Measurements from ENCODE around the gene CWC22. TPM values are rescaled to one million over a fixed set of nuclear protein-coding genes. Genes with fewer than 3 reads are reported as not detected.

CWC22 gene
- total and polyA plus RNA-seq, 2 donors (not counting 1 experiment from before 2014, with no cell fraction given) = 6.3 to 28.7 TPM

- H3K9me3 ChIP-seq (ENCODE audit: control extremely low read depth in 1 of 3, control insufficient read depth in 2 of 3, insufficient read depth in 1 of 3, low read length in 2 of 3) = no peaks in the 10 kb centered on the region
- H4K20me1 ChIP-seq (ENCODE audit: control insufficient read depth, insufficient read depth, low read length, poor library complexity, severe bottlenecking) = no peaks in the 10 kb centered on the region
- no peak overlapping the region for H3K27ac Mint-ChIP-seq
- no peaks in the 10 kb centered on the region for H3K9me3 Mint-ChIP-seq (ENCODE audit: insufficient read depth)
- no CpG with 5 or more reads among the region's 1 CpG for WGBS (ENCODE audit: insufficient coverage)
- H3K4me3 Mint-ChIP-seq = no peak overlapping the region
- no peaks in the 10 kb centered on the region for H3K27me3 ChIP-seq (replicated peaks in 1 of 4; ENCODE audit: control extremely low read depth in 1 of 4, control insufficient read depth in 3 of 4, insufficient read depth in 4 of 4, low read length in 3 of 4)
- DNase-seq (no peak), ATAC-seq (ENCODE audit: low read depth) (no peak)
- no peak overlapping the region for H2AFZ ChIP-seq (ENCODE audit: insufficient read depth, low read depth, low read length, poor library complexity, severe bottlenecking)
- ChIA-PET CTCF (no interaction called here), POLR2A (no interaction called here)
- intact Hi-C loops (cut with micrococcal nuclease) = no loop called here
- TF ChIP-seq EZH2 (IDR thresholded peaks at IDR 0.05; ENCODE audit: borderline replicate concordance, insufficient read depth, low read depth, low read length, poor library complexity, severe bottlenecking) (no peak), CTCF (IDR thresholded peaks at IDR 0.05) (no peak)
- H3K27ac ChIP-seq (ENCODE audit: low read length in 2 of 2) = no peak overlapping the region
- peaks cover 14 to 75% of the 10 kb centered on the region in 2 experiments for H3K36me3 ChIP-seq (replicated peaks in 1 of 2; ENCODE audit: control extremely low read depth in 1 of 2, control insufficient read depth in 1 of 2, extremely low read depth in 1 of 2, insufficient read depth in 2 of 2, low read length in 1 of 2)
- H3K4me1 ChIP-seq (ENCODE audit: control insufficient read depth in 2 of 2, insufficient read depth in 2 of 2, low read length in 2 of 2) = no peaks in the 10 kb centered on the region
- H3K4me1 Mint-ChIP-seq = no peaks in the 10 kb centered on the region
- no peak overlapping the region for H3K9ac ChIP-seq (ENCODE audit: low read length)
- no peaks in the 10 kb centered on the region for H3K27me3 Mint-ChIP-seq
- no peak overlapping the region for H3K4me3 ChIP-seq (ENCODE audit: control extremely low read depth in 1 of 5, extremely low read depth in 1 of 5, insufficient read depth in 1 of 5, low read depth in 2 of 5, low read length in 4 of 5)
- H3K4me2 ChIP-seq (replicated peaks; ENCODE audit: low read depth, low read length, poor library complexity, severe bottlenecking) = no peak overlapping the region
- H3K79me2 ChIP-seq (ENCODE audit: control insufficient read depth, insufficient read depth, low read length) = no peaks in the 10 kb centered on the region
These were observed 59.0 kb downstream of the CWC22 start for GRCh38 chr2:179948058-179948457.

- ChIA-PET CTCF (no interaction called here), POLR2A (no interaction called here)
- Histone ChIP-seq H3K36me3 (replicated peaks in 1 of 2; ENCODE audit: control extremely low read depth in 1 of 2, control insufficient read depth in 1 of 2, extremely low read depth in 1 of 2, insufficient read depth in 2 of 2, low read length in 1 of 2) (peaks cover 15 to 65% of the 10 kb centered on the region in 2 experiments), H3K27me3 (replicated peaks in 1 of 4; ENCODE audit: control extremely low read depth in 1 of 4, control insufficient read depth in 3 of 4, insufficient read depth in 4 of 4, low read length in 3 of 4) (no peaks in the 10 kb centered on the region), H3K9me3 (ENCODE audit: control extremely low read depth in 1 of 3, control insufficient read depth in 2 of 3, insufficient read depth in 1 of 3, low read length in 2 of 3) (no peaks in the 10 kb centered on the region), H3K4me1 (ENCODE audit: control insufficient read depth in 2 of 2, insufficient read depth in 2 of 2, low read length in 2 of 2) (no peaks in the 10 kb centered on the region), H2AFZ (ENCODE audit: insufficient read depth, low read depth, low read length, poor library complexity, severe bottlenecking) (no peak overlapping the region), H3K79me2 (ENCODE audit: control insufficient read depth, insufficient read depth, low read length) (no peaks in the 10 kb centered on the region), H3K9ac (ENCODE audit: low read length) (no peak overlapping the region), H4K20me1 (ENCODE audit: control insufficient read depth, insufficient read depth, low read length, poor library complexity, severe bottlenecking) (no peaks in the 10 kb centered on the region), H3K27ac (ENCODE audit: low read length in 2 of 2) (no peak overlapping the region), H3K4me2 (replicated peaks; ENCODE audit: low read depth, low read length, poor library complexity, severe bottlenecking) (no peak overlapping the region), H3K4me3 (ENCODE audit: control extremely low read depth in 1 of 5, extremely low read depth in 1 of 5, insufficient read depth in 1 of 5, low read depth in 2 of 5, low read length in 4 of 5) (no peak overlapping the region)
- Mint-ChIP-seq H3K4me1 (no peaks in the 10 kb centered on the region), H3K4me3 (no peak overlapping the region), H3K27me3 (no peaks in the 10 kb centered on the region), H3K9me3 (ENCODE audit: insufficient read depth) (no peaks in the 10 kb centered on the region), H3K27ac (no peak overlapping the region)
- TF ChIP-seq EZH2 (IDR thresholded peaks at IDR 0.05; ENCODE audit: borderline replicate concordance, insufficient read depth, low read depth, low read length, poor library complexity, severe bottlenecking) = no peak
- TF ChIP-seq CTCF (IDR thresholded peaks at IDR 0.05) = no peak
- DNase-seq (no peak), ATAC-seq (ENCODE audit: low read depth) (no peak)
- 93% methylated on average over 2 of the region's 4 CpGs for WGBS (ENCODE audit: insufficient coverage)
- intact Hi-C loops (cut with micrococcal nuclease) = no loop called here
These were observed 60.1 kb downstream of the CWC22 start for GRCh38 chr2:179946810-179947615.
